Heart left ventricle (tissue), 13 donors: ENCODE results near the gene RAC3.

Source experiments
- CTCF ChIP-seq, 12 donors: fragments of 200-600 bp; sonication (generic) in 4 of 12; IDR thresholded peaks; one replicate each; pipeline versions ENCODE4 v1.5.0 to v1.8.0; 2018 to 2022; ENCODE audit warnings: antibody characterized with exemption in 12 of 12, mild to moderate bottlenecking in 5 of 12
- POLR2A ChIP-seq, 2 donors: fragments of 450-650 bp; IDR thresholded peaks; one replicate each; pipeline ENCODE4 v1.6.1; 2017; ENCODE audit warnings: antibody characterized with exemption in 2 of 2, mild to moderate bottlenecking in 2 of 2, moderate library complexity in 2 of 2
- donor health status: ischemic (EF 13 %, LVEDD 7.1; RV severe dilation, severe dysfunction).
- donor health status: DM: no; HTN: yes; CAD: no.
- donor health status: DM: no; HTN: no; CAD: no.
- donor health status: ischemic (EF 25% LVEDD 6.9; RV normal size, moderate dysfunction).
- donor health status: ischemic (EF 25% LVEDD 5.7; RV mildly dilated, moderate dysfunction).
- donor health status: ischemic (EF 35%, LVEDD 5.7; RV mildly dilated, moderate dysfunction).
- donor health status: nonischemic (EF 11% LVEDD 7.7; RV severe dilation, severe dysfunction).
- donor health status: DM: yes; HTN: yes; CAD: no.
- donor health status: PGD.
- donor health status: ischemic (EF 29% LVEDD 5.4; RV normal size, mild dysfunction).
- donor health status: nonischemic (EF 23%, LVEDD 6.1; RV moderate dilation, normal function).

- TF ChIP-seq POLR2A (IDR thresholded peaks at IDR 0.05) (no peak), CTCF (IDR thresholded peaks at IDR 0.05) (no peak)
Measured at GRCh38 chr17:82080789-82081464, 49.4 kb downstream of the RAC3 start.
